Measurements from ENCODE around the gene HSPB2.

GRCh38 chr11:111925953-111926352, 13.4 kb downstream of the HSPB2 start:
- no peak for TF ChIP-seq CBX5 (IDR thresholded peaks at IDR 0.05; ENCODE audit: low read depth, low read length)
- no peak for TF ChIP-seq CTCF (IDR thresholded peaks at IDR 0.05; ENCODE audit: control extremely low read depth in 1 of 3, insufficient read depth in 1 of 3, low read depth in 1 of 3, low read length in 3 of 3)
- TF ChIP-seq RFX5 (IDR thresholded peaks at IDR 0.05; ENCODE audit: borderline replicate concordance, low read depth, low read length) = no peak
- no peak for TF ChIP-seq HDAC2 (IDR thresholded peaks at IDR 0.05; ENCODE audit: borderline replicate concordance in 1 of 2, low read depth in 2 of 2, low read length in 2 of 2)
- no peak for TF ChIP-seq TAF1 (IDR thresholded peaks at IDR 0.05; ENCODE audit: low read depth, low read length)
- TF ChIP-seq POLR2A (IDR thresholded peaks at IDR 0.05; ENCODE audit: control extremely low read depth in 1 of 2, low read depth in 2 of 2, low read length in 2 of 2) = no peak
